HepG2 (cell line): ENCODE data around the gene SLC44A4. TPM values are rescaled to one million over a fixed set of nuclear protein-coding genes. Genes with fewer than 3 reads are reported as not detected.

Experiments
- NPAS2 ChIP-seq: sonication (generic); formaldehyde crosslinking; IDR thresholded peaks from 2 replicates; pipeline ENCODE4 v1.8.0; 2022; ENCODE audit warnings: mild to moderate bottlenecking, missing genetic modification reagents, borderline replicate concordance
- RFX3 ChIP-seq: IDR thresholded peaks from 2 replicates; pipeline ENCODE4 v1.6.1; 2016; ENCODE audit warnings: missing biosample characterization, missing genetic modification reagents
- XRCC5 ChIP-seq: fragments of 200-400 bp; formaldehyde crosslinking; optimal IDR thresholded peaks from 2 replicates; pipeline ENCODE3; 2017; ENCODE audit warnings: mild to moderate bottlenecking, low read length
- ZNF20 ChIP-seq: sonication (generic); formaldehyde crosslinking; IDR thresholded peaks from 2 replicates; pipeline ENCODE4 v1.4.0; 2020; ENCODE audit warnings: mild to moderate bottlenecking, moderate library complexity, missing genetic modification reagents
- ZNF605 ChIP-seq: sonication (generic); formaldehyde crosslinking; IDR thresholded peaks from 2 replicates; pipeline ENCODE4 v1.8.0; 2022; ENCODE audit warnings: mild to moderate bottlenecking, missing genetic modification reagents
- ZSCAN30 ChIP-seq: sonication (generic); formaldehyde crosslinking; IDR thresholded peaks from 2 replicates; pipeline ENCODE4 v1.5.0; 2020; ENCODE audit warnings: mild to moderate bottlenecking, missing genetic modification reagents
- polyA plus RNA-seq, 8 experiments: library from polyadenylated mRNA; depleted of rRNA in 3 of 8; stranded (reverse) in 7 of 8; unstranded in 1 of 8; fragments of >200 nt; fragmentation: Illumina TruSeq in 4 of 8; extraction: Trizol in 4 of 8; gene quantifications; 2 replicates each; pipeline versions ENCODE4 v1.2.1 to v1.2.3, GENCODE V29; 2011 to 2016; ENCODE audit warnings: low read depth in 4 of 8, missing spikeins in 1 of 8, mixed read lengths in 1 of 8; ENCODE audit not compliant: insufficient read depth in 1 of 8
- total RNA-seq, 5 experiments: library from RNA; depleted of rRNA; stranded (reverse); fragments of >200 nt; fragmentation: Illumina TruSeq; extraction: Trizol; gene quantifications; 2 replicates each; pipeline ENCODE4 v1.2.3, GENCODE V29; 2016; ENCODE audit warnings: low read depth in 1 of 5
- TF ChIP-seq, protein P1 (sequence below): sonication (generic); formaldehyde crosslinking; IDR thresholded peaks from 2 replicates; pipeline ENCODE4 v1.4.0; 2020; ENCODE audit warnings: mild to moderate bottlenecking, missing genetic modification reagents, borderline replicate concordance

The SLC44A4 gene
- total and polyA plus RNA-seq, 2 of the 13 experiments (the other 11 are each of a cell fraction or from before 2014, with no cell fraction given), result 3.5 to 5.9 TPM

GRCh38 chr6:31827286-31828079 lies 51.3 kb downstream of the SLC44A4 start, which contains the start of gene HSPA1B (continued):
- TF ChIP-seq NPAS2 (CRISPR knock-in tag) (no peak), ZNF605 (CRISPR knock-in tag) (peak; percentile 87), ZSCAN30 (CRISPR knock-in tag) (no peak), RFX3 (CRISPR knock-in tag) (peak; percentile 87), XRCC5 (no peak), ZNF20 (CRISPR knock-in tag) (no peak)
- TF ChIP-seq, protein P1, sequence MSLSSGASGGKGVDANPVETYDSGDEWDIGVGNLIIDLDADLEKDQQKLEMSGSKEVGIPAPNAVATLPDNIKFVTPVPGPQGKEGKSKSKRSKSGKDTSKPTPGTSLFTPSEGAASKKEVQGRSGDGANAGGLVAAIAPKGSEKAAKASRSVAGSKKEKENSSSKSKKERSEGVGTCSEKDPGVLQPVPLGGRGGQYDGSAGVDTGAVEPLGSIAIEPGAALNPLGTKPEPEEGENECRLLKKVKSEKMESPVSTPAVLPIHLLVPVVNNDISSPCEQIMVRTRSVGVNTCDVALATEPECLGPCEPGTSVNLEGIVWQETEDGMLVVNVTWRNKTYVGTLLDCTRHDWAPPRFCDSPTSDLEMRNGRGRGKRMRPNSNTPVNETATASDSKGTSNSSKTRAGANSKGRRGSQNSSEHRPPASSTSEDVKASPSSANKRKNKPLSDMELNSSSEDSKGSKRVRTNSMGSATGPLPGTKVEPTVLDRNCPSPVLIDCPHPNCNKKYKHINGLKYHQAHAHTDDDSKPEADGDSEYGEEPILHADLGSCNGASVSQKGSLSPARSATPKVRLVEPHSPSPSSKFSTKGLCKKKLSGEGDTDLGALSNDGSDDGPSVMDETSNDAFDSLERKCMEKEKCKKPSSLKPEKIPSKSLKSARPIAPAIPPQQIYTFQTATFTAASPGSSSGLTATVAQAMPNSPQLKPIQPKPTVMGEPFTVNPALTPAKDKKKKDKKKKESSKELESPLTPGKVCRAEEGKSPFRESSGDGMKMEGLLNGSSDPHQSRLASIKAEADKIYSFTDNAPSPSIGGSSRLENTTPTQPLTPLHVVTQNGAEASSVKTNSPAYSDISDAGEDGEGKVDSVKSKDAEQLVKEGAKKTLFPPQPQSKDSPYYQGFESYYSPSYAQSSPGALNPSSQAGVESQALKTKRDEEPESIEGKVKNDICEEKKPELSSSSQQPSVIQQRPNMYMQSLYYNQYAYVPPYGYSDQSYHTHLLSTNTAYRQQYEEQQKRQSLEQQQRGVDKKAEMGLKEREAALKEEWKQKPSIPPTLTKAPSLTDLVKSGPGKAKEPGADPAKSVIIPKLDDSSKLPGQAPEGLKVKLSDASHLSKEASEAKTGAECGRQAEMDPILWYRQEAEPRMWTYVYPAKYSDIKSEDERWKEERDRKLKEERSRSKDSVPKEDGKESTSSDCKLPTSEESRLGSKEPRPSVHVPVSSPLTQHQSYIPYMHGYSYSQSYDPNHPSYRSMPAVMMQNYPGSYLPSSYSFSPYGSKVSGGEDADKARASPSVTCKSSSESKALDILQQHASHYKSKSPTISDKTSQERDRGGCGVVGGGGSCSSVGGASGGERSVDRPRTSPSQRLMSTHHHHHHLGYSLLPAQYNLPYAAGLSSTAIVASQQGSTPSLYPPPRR, result peak; percentile 44; the same call in 1 of the 2 replicates
